Measurements from ENCODE around the gene VSIG1. TPM values are rescaled to one million over a fixed set of nuclear protein-coding genes. Genes with fewer than 3 reads are reported as not detected.

The VSIG1 gene
- total and polyA plus RNA-seq, 2 experiments from 2014 or later, result 1.2 to 1.7 TPM

GRCh38 chrX:108059801-108060200, 14.9 kb downstream of the VSIG1 start:
- Mint-ChIP-seq H3K4me3 (no peak overlapping the region), H3K27ac (no peak overlapping the region), H3K36me3 (ENCODE audit: low read depth) (no peaks in the 10 kb centered on the region), H3K9me3 (no peaks in the 10 kb centered on the region), H3K27me3 (ENCODE audit: insufficient read depth, low read depth, poor library complexity) (peaks cover 1% of the 10 kb centered on the region), H3K4me1 (no peaks in the 10 kb centered on the region)
- ATAC-seq, result no peak
- no peaks in the 10 kb centered on the region for H3F3A ChIP-seq (replicated peaks; ENCODE audit: low read depth)
- no peaks in the 10 kb centered on the region for H3K36me3 ChIP-seq (ENCODE audit: insufficient read depth)
- H4K20me1 ChIP-seq (replicated peaks; ENCODE audit: insufficient read depth), result no peaks in the 10 kb centered on the region
- no peak overlapping the region for H3K4me2 ChIP-seq
- no peak for DNase-seq (ENCODE audit: low spot score)
- H3K27me3 ChIP-seq (ENCODE audit: insufficient read depth), result no peaks in the 10 kb centered on the region
- no peak overlapping the region for H3K4me3 ChIP-seq
- no peaks in the 10 kb centered on the region for H3K9me2 ChIP-seq (ENCODE audit: insufficient read depth)
- no peaks in the 10 kb centered on the region for H3K4me1 ChIP-seq (ENCODE audit: insufficient read depth)
- H3K79me2 ChIP-seq (replicated peaks; ENCODE audit: insufficient read depth), result no peaks in the 10 kb centered on the region
- no peak overlapping the region for H3K27ac ChIP-seq (ENCODE audit: low read depth)
- TF ChIP-seq ETS1 (IDR thresholded peaks at IDR 0.05) (no peak), POLR2AphosphoS5 (IDR thresholded peaks at IDR 0.05; ENCODE audit: low read depth) (no peak), ZNF331 (CRISPR knock-in tag; IDR thresholded peaks at IDR 0.05; ENCODE audit: low read depth) (no peak), ZNF114 (CRISPR knock-in tag; IDR thresholded peaks at IDR 0.05) (no peak), REST (IDR thresholded peaks at IDR 0.05; ENCODE audit: unreplicated experiment) (no peak), EZH2phosphoT487 (IDR thresholded peaks at IDR 0.05; ENCODE audit: unreplicated experiment) (no peak), EZH2 (IDR thresholded peaks at IDR 0.05; ENCODE audit: low read depth, unreplicated experiment) (no peak)
- TF ChIP-seq, protein P1, sequence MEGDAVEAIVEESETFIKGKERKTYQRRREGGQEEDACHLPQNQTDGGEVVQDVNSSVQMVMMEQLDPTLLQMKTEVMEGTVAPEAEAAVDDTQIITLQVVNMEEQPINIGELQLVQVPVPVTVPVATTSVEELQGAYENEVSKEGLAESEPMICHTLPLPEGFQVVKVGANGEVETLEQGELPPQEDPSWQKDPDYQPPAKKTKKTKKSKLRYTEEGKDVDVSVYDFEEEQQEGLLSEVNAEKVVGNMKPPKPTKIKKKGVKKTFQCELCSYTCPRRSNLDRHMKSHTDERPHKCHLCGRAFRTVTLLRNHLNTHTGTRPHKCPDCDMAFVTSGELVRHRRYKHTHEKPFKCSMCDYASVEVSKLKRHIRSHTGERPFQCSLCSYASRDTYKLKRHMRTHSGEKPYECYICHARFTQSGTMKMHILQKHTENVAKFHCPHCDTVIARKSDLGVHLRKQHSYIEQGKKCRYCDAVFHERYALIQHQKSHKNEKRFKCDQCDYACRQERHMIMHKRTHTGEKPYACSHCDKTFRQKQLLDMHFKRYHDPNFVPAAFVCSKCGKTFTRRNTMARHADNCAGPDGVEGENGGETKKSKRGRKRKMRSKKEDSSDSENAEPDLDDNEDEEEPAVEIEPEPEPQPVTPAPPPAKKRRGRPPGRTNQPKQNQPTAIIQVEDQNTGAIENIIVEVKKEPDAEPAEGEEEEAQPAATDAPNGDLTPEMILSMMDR (conservative IDR thresholded peaks at IDR 0.05; ENCODE audit: low read depth in 2 of 2), result no peak
- TF ChIP-seq, protein P2, sequence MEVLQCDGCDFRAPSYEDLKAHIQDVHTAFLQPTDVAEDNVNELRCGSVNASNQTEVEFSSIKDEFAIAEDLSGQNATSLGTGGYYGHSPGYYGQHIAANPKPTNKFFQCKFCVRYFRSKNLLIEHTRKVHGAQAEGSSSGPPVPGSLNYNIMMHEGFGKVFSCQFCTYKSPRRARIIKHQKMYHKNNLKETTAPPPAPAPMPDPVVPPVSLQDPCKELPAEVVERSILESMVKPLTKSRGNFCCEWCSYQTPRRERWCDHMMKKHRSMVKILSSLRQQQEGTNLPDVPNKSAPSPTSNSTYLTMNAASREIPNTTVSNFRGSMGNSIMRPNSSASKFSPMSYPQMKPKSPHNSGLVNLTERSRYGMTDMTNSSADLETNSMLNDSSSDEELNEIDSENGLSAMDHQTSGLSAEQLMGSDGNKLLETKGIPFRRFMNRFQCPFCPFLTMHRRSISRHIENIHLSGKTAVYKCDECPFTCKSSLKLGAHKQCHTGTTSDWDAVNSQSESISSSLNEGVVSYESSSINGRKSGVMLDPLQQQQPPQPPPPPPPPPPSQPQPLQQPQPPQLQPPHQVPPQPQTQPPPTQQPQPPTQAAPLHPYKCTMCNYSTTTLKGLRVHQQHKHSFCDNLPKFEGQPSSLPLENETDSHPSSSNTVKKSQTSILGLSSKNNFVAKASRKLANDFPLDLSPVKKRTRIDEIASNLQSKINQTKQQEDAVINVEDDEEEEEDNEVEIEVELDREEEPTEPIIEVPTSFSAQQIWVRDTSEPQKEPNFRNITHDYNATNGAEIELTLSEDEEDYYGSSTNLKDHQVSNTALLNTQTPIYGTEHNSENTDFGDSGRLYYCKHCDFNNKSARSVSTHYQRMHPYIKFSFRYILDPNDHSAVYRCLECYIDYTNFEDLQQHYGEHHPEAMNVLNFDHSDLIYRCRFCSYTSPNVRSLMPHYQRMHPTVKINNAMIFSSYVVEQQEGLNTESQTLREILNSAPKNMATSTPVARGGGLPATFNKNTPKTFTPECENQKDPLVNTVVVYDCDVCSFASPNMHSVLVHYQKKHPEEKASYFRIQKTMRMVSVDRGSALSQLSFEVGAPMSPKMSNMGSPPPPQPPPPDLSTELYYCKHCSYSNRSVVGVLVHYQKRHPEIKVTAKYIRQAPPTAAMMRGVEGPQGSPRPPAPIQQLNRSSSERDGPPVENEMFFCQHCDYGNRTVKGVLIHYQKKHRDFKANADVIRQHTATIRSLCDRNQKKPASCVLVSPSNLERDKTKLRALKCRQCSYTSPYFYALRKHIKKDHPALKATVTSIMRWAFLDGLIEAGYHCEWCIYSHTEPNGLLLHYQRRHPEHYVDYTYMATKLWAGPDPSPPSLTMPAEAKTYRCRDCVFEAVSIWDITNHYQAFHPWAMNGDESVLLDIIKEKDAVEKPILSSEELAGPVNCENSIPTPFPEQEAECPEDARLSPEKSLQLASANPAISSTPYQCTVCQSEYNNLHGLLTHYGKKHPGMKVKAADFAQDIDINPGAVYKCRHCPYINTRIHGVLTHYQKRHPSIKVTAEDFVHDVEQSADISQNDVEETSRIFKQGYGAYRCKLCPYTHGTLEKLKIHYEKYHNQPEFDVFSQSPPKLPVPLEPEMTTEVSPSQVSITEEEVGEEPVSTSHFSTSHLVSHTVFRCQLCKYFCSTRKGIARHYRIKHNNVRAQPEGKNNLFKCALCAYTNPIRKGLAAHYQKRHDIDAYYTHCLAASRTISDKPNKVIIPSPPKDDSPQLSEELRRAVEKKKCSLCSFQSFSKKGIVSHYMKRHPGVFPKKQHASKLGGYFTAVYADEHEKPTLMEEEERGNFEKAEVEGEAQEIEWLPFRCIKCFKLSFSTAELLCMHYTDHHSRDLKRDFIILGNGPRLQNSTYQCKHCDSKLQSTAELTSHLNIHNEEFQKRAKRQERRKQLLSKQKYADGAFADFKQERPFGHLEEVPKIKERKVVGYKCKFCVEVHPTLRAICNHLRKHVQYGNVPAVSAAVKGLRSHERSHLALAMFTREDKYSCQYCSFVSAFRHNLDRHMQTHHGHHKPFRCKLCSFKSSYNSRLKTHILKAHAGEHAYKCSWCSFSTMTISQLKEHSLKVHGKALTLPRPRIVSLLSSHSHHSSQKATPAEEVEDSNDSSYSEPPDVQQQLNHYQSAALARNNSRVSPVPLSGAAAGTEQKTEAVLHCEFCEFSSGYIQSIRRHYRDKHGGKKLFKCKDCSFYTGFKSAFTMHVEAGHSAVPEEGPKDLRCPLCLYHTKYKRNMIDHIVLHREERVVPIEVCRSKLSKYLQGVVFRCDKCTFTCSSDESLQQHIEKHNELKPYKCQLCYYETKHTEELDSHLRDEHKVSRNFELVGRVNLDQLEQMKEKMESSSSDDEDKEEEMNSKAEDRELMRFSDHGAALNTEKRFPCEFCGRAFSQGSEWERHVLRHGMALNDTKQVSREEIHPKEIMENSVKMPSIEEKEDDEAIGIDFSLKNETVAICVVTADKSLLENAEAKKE (CRISPR knock-in tag; IDR thresholded peaks at IDR 0.05), result no peak
- no peak overlapping the region for H2AFZ ChIP-seq
